Vagina (tissue), 2 donors: ENCODE measurements around the gene CEP89.

Experiments used
- POLR2AphosphoS5 ChIP-seq, 2 donors: sonication (generic); formaldehyde crosslinking; IDR thresholded peaks; one replicate each; pipeline ENCODE4 v1.9.0; 2017; ENCODE audit warnings: antibody characterized with exemption in 2 of 2, mild to moderate bottlenecking in 2 of 2, low read depth in 1 of 2; ENCODE audit not compliant: insufficient read depth in 1 of 2
- TF ChIP-seq, protein P1 (sequence below), 3 experiments: fragments of 450-650 bp in 2 of 3; fragments of 200-600 bp in 1 of 3; sonication (generic) in 1 of 3; IDR thresholded peaks; one replicate each; pipeline ENCODE4 v1.5.1; 2017 to 2019; ENCODE audit warnings: antibody characterized with exemption in 3 of 3, mild to moderate bottlenecking in 2 of 3, moderate library complexity in 2 of 3

DNA sequence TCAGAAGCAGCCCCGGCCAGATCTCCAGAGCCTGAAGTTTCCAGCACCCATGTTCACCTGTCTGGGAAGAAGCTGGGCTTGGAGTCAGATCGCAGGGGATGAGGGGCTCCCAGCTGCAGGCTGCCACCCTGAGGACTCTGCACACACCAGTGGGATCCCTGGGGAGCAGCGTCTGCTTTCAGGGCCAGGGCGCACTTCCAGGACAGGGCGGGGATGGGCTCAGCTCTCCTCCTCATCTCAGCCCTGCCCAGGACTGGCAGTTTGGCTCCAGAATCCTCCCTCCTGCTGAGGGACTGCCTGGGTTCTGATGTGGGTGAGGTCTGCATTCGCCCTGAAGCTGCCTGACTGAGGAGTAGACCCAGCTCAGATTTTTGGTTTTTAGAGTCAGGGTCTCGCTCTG is 105.7 kb downstream of the CEP89 start:
- TF ChIP-seq POLR2AphosphoS5 (IDR thresholded peaks at IDR 0.05; ENCODE audit: insufficient read depth in 1 of 2, low read depth in 1 of 2), result no peak
- TF ChIP-seq, protein P1, sequence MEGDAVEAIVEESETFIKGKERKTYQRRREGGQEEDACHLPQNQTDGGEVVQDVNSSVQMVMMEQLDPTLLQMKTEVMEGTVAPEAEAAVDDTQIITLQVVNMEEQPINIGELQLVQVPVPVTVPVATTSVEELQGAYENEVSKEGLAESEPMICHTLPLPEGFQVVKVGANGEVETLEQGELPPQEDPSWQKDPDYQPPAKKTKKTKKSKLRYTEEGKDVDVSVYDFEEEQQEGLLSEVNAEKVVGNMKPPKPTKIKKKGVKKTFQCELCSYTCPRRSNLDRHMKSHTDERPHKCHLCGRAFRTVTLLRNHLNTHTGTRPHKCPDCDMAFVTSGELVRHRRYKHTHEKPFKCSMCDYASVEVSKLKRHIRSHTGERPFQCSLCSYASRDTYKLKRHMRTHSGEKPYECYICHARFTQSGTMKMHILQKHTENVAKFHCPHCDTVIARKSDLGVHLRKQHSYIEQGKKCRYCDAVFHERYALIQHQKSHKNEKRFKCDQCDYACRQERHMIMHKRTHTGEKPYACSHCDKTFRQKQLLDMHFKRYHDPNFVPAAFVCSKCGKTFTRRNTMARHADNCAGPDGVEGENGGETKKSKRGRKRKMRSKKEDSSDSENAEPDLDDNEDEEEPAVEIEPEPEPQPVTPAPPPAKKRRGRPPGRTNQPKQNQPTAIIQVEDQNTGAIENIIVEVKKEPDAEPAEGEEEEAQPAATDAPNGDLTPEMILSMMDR (IDR thresholded peaks at IDR 0.05), result no peak
